HG02970 (cell line): ENCODE results near the gene ERAL1.
"Not testable (repeated sequence)": the region's sequence is repeated elsewhere in the genome, so short reads cannot be mapped to it uniquely, and the experiment has no call there.

Experiments used
- ATAC-seq: cut with Tn5 transposase; IDR thresholded peaks from one replicate; pipeline ENCODE4 v1.9.1; 2021; ENCODE audit warnings: mild to moderate bottlenecking, moderate library complexity, moderate number of reproducible peaks; ENCODE audit not compliant: unreplicated experiment, low FRiP score

The ERAL1 gene

DNA sequence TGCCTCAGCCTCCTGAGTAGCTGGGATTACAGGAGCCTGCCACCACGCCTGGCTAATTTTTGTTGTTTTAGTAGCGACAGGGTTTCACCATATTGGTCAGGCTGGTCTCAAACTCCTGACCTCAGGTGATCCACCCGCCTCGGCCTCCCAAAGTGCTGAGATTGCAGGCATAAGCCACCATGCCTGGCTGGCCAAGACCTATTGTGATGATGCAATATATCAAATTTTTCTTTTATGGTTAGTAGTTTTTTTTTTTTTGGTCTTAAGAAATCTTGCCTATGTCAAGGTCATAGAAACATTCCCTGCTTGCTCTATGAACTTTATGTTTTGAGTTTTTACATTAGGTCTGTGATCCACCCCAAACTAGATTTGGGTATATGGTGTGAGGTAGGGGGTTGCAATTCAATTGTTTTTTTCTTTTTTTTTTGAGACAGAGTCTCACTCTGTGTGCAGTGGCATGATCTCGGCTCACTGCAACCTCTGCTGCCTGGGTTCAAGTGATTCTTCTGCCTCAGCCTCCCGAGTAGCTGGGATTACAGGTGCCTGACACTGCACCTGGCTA is 22.4 kb downstream of the ERAL1 start:
- not testable (repeated sequence) for ATAC-seq

DNA sequence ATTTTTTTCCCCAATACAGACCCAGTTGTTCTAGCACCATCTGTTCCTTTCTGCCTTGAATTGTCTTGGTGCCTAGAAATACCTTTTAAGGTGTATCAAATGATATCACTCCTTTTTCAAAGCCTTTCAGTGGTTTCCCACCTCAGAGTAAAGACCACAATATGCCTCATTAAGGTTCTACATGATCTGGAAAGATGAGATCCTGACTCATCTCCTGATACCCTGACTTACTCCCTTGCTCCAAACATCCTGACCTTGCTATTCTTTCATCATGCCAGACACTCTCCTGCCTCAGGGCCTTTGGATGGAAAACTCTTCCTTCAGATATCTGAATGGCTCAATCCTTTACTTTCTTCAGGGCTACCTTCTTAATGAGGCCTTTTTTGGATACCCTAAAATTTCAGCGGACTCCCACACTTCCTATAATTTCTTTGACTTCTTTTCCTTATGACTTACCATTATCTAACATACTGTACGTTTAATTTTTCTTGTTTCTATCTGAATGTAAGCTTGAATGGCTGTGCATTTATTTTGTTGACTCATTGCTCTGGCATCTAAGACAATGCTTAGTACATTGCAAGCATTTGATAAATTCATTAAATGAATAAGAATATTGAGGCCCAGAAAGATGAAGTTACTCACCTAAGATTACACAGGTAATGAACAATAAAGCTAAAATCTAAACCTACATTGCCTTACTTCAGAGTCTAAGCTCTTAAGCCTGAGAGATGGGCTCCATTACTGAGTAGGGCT is 23.5 kb downstream of the ERAL1 start:
- ATAC-seq: no peak

DNA sequence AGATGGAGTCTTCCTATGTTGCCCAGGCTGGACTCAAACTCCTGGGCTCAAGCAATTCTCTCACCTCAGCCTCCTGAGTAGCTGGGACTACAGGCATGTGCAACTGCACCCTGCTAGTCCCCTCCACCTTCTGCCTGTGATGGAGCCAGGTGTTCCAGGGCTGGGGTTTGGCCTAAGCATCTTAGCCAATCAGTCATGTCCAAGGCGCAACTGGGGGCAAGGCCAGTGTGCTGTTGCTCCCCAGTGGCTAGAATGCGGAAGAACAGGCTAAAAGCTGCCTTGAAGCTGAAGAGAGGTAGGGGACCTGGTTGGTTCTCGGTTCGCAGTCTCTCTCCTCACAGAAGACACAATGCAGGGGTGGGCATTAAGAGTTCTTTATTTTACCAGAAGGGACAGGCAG is 24.2 kb downstream of the ERAL1 start:
- ATAC-seq: no peak

DNA sequence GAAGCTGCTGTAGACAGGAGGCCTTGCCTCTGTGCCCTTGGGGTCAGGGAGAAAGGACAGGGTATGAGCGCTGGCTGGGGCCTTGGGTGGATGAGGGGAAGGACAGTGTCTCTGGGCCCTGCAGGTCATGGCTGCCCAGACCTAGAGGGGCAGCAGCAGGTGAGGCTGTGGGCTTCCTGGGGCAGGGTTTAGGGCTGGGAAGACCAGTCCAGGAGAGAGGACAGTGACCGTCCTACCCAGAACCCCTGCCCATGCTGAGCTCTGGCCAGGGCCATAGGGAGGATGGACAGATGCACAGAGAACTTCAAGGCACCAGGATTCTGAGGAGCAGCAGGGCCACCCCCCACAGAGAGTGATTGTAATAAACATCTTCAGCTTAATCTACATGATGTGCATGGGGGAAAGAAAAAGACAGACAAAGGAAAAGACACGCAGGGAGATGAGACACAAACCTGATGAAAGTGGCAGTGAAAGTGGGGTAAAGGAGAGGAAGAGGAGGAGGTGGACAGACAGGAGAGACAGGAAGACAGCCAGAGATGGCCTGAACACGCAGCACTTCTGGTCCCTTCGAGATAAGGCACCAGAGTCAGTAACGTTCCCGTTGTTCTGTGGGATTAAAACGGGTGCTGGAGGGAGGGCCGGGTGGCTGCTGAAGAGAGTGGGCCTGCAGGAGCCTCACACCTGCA is 25.2 kb downstream of the ERAL1 start:
- ATAC-seq: no peak

DNA sequence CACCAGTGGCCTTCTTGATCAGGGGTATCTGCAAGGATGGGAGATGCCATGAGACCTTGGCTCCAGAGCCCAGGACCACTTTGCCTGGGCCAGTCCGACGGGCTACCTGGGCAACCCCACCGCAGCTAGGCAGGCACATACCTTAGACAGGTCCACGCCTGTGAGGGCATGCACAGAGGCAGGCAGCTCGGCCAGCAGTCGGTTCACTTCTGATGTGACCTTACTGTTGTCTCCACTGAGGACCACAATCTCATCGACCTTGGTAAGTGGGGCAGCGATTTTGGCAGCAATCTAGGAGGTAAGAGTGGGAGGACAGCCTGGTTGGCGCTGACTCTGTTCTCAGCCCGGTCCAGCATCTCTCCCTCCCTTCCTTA is 25.7 kb downstream of the ERAL1 start:
- ATAC-seq: no peak

DNA sequence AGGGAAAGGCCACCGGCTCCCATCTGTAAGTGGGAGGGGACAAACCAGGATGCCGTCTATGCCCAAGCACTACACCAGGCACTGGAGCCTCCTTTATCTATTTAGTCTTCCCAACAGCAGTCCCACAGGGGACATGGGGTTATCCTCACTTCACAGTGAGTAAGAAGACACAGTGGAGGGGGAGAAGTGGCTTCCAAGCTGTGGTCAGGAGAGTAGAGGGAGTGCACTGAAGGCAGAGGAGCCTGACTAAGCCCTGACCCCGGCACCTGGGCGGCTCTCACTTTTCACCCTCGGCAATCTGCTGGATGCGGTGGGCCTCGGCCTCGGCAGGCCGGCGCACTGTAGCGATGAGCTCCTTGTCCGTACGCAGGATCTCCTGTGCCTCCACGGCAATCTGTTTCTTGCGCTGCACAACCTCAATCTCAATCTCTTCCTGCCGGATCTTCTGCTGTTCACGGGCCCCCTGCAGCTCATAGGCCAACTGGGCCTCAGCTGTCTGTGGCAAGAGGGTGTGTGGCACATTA is 26.8 kb downstream of the ERAL1 start:
- no peak for ATAC-seq

DNA sequence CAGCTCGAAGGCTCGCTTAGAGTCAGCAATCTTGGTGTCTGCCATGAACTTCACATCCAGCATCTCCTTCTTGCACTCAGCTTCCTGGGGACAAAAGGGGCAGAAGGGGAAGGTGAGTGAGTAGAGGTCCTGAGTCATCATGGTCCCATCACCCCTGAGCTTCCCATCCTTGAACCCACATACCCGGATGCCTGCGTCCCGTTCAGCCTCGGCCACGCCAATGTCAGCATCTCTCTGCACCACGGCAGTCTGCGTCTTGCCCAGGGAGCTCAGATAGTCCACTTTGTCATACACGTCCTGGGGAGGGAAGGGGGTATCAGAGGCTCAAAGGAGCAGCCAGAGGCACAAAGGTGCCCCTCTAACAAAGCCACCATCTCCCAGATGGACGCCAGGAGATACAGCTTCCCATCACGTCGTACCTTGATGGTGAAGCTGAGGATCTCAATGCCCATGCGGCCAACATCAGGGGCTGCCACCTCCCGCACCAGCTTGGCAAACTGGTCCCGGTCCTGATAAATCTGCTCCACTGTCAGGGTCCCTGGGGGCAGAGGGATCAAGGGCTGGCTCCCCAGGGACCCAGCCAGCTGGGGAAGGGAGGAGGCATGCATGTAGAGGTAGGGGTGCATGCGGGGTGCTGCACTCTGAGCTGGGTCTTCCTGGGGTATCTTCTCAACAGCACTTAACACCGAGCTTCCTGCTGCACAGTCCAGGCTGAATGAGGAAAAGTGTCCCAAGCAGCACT is 27.5 kb downstream of the ERAL1 start:
- ATAC-seq: no peak

DNA sequence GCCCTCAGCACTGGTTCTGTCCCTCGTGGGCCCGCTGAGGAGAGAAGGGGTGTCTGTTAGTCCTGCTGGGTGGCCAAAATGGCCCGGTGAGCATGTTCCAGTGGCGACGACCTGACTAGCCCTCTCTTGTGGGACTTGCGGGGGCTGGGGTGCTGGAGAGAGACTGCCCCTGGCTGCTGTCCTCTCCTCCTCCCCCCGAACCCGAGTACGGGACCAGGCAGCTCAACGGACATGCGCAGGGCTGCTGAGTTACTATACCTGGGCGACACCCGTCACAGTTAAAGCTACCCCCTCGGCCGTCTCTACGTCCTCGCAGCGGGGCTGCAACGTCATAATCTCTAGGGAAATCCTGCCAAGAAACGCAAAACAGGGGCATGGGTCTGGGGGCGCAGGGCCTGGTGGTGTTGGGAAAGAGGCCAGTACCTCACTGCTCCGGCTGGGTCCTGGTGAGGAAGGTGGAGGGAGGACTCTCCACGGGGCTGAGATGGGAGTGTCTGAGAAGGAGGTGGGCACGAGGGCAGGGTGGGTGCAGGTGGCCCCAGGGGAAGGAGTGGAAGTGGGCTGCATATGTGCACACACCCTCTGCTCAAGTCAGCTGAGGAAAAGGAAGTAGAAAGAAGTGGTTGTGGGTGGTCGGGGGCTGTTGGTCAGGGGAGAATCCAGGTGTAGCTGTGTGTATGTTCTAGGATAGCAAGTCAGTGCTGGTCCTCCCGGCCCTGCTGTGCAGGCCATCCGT is 29.3 kb downstream of the ERAL1 start:
- no peak for ATAC-seq

DNA sequence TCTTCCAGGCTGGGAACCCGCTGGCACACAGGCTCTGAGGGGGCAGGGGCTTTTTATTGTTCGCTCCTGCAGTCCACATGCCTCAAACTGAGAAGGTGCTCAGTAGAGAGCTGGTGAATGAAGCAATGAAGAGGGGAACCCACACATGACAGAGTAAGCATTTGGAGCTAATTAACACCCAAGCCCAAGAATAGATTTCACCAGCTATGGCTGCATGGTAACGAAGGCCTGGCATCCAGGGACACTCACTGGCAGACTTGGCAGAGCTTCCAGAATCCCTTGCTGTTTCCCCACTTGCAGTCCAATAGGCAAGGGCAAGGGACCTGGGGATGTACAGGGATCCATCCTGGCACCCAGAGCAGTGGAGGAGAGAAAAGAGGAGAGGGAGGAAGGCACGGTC is 30.5 kb downstream of the ERAL1 start:
- no peak for ATAC-seq

DNA sequence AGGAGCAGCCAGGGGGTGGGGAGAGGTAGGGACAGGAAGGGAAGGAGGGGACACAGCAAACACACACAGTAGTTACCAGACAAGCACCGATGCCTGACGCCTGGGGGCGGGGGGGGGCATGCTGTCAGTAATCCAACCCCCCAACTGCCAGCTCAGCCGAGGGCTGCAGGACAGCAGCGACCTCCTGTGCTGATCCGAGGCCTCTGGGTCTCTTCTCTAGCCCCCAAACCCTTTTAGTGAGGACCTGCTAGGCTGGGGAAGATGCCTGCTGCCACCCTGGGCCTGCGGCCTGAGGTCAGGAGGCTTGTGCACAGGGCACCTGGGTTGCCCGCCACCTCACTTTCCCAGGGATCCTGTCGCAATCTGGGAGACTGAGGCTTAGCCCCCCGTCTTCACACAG is 31.1 kb downstream of the ERAL1 start:
- ATAC-seq: no peak

DNA sequence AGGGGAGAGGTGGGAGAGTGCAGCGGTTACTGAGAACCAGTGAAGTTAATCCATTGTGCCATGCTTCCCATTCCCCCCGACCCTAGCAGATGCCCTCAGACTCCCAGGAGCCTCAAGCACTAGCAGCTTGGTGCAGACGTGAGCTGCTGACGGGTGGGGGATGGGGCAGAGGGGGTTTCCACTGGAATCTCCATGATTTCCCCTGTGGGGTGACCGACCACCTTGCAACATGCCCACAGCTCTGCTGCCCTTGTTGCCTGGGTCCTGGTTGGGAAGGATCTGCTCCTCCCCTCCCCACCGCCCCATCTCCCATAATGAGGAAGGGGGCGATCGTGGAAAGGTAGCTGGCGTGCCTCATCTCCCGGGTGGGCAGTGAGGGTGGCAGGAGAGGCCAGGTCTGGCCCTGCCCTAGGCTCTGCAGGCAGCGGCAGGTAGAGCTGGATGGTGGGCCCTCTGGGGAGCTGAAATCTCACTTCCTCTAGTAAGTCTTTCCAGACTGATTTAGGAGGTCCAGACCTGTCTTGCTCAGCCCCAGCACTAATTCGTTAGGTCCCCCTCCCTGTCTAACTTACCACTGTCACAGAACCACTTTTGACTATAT is 33.2 kb downstream of the ERAL1 start:
- no peak for ATAC-seq

DNA sequence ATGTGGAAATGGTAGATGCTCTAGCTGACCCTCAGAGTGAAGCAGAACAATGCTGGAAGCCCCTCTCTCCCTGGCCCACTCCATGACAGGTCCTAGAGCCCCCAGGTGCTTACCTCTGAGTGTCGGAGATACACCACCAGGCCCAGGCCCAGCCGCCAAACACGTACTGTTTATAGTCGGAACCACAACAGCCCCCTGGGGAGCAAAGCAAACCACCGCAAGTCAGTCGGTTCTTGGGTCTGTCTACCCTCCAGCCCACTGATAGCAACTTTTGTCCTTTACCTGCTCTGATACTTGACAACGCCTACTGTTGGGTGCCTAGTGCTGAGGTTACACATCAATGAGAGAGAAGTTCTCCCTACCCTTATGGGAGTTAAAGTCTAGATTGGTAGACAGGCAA is 34.0 kb downstream of the ERAL1 start:
- ATAC-seq: no peak

DNA sequence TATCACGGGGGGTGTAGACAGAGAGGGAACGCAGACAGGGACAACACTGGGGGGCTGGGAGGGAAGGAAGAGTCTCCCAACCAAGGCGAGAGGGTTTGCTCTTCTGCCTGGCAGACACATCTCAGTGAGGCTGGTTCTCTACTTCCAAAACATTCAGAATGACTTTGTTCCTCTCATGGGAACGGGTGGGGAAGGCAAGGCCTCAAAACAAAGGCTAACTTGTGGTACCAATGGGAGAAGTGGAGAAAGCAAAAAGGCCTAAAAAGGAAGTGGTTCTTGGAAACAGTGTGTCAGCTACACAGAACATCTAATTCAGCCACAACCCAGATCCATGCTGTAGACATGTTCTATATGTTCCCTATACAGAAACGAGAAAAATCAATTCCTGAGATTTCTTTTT is 35.2 kb downstream of the ERAL1 start:
- ATAC-seq: no peak

DNA sequence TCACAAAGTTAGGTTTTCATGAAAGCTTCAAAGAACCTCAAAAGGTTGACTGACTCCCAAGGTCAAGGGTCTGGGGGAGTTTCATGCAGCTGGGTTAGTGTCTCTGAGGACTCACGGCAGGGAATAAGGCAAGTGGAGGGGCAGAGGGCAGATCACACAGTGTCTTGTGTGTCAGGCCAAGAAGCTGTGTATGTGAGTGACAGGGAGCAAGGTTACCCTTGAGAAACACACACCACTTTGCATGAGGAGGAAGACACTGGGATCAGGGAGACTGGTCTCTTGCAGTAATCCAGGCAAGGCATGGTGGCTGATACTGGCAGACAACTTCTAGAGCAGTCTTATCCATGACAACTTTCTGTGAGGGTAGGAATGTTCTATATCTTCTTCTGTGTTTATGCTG is 36.4 kb downstream of the ERAL1 start:
- ATAC-seq: no peak

DNA sequence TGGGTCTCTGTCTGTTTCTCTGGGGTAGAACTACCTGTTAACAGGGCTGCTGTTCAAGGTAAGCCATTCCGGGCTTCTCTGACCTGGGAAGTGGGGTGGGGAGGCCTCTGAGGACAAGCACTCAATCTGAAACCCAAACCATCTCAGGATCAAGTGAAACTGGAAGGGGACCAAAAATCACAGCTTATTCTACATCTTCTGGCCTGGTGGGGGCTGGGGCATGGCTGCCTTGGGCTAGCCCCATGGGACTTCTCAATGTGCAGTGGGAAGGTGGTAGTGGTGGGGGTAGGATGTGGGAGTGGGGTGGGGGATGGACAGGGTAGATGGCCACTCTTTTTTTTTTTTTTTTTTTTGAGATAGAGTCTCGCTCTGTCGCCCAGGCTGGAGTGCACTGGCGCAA is 37.2 kb downstream of the ERAL1 start:
- ATAC-seq: no peak

DNA sequence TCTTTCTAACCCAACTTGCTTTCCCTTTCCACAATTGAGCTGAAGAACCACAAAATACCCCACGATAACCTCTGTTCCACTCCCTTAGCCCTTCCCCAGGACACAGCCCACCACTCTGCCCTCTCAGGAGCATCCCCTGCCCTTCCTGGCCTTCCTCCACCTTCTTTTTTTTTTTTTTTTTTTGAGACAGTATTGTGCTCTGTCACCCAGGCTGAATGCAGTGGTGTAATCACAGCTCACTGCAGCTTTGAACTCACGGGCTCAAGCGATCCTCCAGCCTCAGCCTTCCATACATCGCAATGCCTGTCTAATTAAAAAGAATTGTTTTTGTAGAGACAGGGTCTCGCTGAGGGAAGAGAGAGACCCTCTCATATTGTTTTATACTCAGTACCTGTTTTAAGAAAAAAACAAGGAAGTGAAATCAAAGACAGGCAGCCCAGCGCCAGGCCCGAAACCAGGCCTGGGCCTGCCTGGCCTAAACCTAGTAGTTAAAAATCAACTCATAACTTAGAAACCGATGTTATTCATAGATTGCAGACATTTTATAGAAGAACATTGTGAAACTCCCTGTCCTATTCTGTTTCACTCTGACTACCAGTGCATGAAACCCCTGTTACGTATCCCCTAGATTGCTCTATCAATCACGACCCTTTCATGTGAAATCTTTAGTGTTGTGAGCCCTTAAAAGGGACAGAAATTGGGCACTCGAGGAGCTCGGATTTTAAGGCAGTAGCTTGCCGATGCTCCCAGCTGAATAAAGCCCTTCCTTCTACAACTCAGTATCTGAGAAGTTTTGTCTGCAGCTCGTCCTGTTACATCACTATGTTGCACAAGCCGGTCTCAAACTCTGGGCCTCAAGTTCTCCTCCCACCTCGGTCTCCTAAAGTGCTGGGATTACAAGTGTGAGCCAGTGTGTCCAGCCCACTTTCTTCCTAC is 38.7 kb downstream of the ERAL1 start:
- ATAC-seq: not testable (repeated sequence)

DNA sequence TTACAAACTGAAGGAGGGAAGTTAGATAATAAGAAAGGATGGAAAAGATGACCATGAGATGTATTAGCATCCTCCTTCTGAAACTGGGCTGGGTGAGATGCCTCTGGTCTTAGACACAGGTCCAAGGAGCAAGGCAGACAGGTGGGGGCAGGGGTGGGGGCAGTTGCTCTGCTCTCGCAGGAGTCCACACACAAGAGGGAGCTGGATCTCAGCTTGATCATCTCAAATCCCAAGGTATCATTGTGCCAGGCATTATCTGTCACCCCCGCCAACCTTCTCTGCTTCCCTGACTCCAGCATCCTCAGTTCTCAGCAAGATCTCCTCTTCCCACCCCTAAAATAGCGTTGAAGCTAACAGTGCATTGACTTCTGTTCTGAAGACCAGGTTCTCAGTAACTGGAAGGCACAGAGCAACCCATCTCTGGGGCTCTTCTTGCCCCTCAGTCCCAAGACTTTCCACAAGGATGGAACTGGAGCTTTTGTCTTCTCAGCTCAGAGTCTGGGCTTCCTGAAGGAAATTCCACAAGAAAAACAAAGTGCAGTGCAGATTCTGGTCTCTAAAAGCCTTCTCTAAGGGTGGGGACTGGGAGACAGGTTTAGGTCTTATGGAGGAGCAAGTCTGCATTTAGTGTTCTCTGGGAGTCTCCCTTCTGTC is 41.1 kb downstream of the ERAL1 start:
- no peak for ATAC-seq

DNA sequence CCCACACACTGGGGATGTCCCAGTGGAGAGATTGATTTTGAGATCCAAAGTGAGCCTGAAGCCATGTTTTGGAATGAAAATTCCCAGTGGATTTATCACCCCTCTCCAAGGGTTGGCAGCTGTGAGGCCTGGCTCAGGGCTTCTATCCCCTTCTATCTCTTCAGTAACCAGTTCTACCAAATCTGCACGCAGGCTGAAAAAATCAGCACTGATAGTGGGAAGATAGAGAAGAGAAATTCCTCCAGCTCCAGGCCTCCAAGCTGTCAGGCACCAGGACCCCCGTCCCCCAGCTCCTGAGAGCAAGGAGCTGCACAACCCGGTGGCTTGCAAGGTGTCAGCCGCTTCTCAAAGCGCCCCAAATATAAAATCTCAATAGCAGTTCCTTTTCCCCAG is 41.7 kb downstream of the ERAL1 start:
- no peak for ATAC-seq
